Epithelial cell of prostate (primary cell): Measurements from ENCODE around the gene OXSM.

Source experiments
- DNase-seq: peaks from one replicate; pipeline ENCODE4 v3.0.0-alpha.2; 2011; ENCODE audit warnings: low read depth, low spot score
- H3K27ac ChIP-seq: fragments of 450-650 bp; 2 replicates; pipeline ENCODE4 v1.5.1; 2017; ENCODE audit warnings: mild to moderate bottlenecking

OXSM gene

DNA sequence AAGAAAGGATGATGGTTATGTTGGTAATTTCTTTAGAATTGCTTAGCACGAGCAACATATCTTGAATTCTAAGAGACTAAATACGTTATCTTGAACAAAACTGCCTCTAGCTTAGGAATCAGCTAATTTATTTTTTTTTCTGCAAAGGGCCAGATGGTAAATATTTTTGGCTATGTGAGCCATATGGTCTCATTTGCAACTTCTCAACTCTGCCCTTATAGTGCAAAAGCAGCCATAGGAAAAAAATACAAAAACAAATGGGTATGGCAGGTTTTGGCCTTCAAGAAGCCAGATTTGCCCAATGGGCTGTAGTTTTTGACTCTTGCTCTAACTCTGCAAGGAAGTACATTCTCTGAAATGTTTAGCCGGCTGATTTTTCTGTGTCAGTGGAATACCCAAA, 11.9 kb downstream of the OXSM start:
- no peak overlapping the region for H3K27ac ChIP-seq
- DNase-seq = no peak

DNA sequence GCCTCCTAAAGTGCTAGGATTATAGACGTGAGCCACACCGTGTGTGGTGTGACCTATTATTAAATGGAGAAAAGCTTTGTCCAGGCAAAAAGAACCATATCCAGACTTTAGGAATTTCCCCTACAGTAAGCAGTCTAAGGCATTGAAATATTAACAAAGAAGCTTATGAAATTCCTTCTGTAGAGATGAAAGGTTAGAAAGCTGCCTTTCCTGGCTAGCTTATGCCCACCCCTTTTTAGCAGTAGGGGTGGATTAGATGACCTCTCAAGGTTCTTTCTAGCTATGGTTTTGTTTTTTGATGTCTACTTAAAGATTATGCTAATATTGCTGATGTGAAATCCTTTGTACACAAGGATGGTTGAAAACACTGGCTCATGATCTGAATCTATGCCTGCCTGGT, 13.9 kb downstream of the OXSM start:
- H3K27ac ChIP-seq = no peak overlapping the region
- DNase-seq = no peak

DNA sequence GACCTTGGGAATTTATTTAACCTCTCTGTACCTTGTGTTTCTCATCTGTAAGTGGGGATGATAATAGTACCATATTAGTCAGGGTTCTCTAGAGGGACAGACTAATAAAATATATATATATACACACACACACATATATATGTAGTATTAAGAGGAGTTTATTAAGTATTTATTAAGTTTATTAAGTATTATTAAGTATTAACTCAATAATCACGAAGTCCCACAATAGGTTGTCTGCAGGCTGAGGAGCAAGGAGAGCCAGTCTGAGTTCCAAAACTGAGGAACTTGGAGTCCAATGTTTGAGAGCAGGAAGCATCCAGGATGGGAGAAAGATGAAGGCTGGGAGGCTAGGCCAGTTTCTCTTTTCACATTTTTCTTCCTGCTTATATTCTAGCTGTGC, 14.8 kb downstream of the OXSM start:
- no peak for DNase-seq
- H3K27ac ChIP-seq = no peak overlapping the region

DNA sequence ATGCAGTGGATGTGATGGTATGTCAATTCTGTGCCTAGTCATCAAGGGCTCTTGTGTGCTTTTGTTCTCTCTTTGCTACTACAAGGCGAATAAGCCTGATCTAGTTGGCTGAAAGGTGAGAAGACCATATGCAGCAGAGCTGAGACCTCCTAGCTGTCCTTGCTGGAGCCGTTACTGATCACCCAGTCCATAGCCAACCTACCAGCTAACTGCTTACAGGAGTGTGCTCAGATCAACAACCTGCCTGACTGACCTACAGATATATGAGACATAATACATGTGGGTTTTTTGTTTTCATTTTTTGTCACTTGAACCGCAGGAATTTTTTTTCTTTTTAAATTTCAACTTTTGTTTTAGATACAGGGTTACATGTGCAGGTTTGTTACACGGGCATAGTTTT, 22.8 kb downstream of the OXSM start:
- no peak overlapping the region for H3K27ac ChIP-seq
- no peak for DNase-seq

DNA sequence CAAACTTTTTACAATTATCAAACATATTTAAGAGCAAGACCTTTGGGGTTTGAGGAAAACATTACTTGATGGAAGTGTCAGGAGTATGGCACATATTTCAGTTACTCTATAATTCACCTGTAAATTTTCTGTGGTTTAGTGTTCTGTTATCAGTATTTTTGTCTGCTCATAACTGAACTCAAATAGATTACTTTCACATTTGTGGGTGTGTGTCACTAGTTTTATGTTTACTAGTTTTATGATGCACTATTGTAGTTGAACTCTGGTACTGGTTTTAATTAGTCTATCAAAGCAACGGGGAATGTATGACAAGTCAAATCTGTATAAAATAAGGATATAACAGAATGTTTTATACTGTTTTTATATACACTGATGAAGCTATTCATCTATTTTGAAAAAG, 27.2 kb downstream of the OXSM start:
- no peak overlapping the region for H3K27ac ChIP-seq
- no peak for DNase-seq

DNA sequence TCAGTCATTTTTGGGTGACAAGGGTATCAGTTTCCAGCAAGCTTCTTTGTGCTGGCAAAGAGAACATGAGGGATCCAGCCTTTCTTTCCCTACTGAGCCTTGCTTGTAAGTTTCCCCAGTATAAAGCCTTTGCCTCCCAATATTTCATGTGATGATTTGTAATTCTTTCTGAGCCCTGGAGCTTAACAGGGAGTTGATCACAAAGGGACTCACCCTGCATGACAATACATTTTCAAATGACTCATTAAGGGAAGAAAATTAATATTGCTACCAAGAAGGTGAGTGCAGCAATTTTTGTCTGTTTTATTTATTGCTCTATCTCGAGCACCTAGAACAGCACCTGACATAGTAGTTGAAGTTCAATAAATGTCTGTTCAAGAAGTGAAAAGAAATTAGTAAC, 27.7 kb downstream of the OXSM start:
- H3K27ac ChIP-seq = no peak overlapping the region
- DNase-seq = peak; percentile 6

DNA sequence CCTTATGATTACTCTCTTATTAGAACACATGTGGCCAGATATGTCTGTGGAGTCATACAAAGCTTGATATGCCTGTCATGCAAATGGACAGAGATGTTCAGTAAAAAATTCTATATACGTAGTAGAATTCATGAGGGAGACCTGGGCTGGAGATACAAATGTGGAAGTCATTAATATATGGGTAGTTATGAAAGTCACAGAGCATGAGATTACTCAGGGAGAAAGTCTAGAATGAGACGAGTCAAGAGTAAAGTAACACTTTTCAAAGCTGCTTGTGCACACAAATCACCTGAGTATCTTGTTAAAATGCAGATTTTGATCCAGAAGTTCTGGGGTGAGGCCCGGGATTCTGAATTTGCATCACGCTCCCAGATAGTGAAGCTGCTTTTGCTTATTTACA, 28.4 kb downstream of the OXSM start:
- no peak overlapping the region for H3K27ac ChIP-seq
- no peak for DNase-seq

DNA sequence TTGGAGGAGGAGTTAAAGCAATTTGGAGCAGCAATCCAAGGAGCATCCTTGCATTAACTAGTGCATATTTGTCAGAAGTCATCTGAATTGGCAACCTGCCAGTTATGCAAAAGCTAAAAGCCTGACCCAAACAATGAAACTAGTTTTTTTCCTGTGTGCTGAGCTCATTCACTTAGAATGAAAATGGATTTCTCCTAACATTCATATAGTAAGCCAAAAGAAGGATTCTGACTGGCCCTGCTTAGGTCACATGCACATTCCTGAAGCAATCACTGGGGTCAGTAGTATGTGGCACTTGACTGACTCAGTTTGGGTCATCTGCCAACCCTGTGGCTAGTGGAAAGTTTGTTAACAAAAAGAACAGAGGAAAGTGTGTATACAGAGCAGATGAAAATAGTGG, 30.5 kb downstream of the OXSM start:
- H3K27ac ChIP-seq = peak overlapping the region; percentile 53
- DNase-seq = peak; percentile 60

DNA sequence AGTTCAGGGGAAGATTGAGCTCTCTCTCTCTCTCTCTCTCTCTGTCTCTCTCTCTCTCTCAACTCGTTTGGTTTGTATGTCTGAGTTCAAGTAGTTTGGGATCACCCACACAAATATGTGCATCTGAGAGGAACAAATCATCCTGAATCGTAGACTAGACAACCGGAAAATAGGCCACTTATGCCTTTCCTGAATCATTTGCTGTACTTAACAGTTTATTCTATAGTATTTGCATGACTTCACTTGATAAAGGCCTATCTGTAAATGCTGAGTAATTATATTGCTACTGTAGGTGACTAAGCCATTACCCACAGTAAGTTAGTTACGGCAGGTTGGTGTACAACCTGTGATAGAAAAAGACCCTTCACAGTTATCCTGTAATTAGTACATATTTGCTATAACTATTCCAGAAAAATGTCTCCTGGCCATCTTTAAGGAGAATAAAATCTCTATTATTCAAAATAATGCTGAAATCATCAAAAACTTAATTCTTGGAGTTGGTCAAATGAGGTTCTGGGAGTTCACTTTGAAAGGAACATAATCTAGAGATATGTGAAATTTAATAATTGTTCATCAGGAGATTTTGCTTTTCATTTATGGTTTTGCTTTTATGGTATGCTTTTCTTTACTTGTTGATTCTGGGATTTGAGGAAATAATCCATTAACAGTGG, 31.1 kb downstream of the OXSM start:
- peak overlapping the region; percentile 53 for H3K27ac ChIP-seq
- DNase-seq = no peak

DNA sequence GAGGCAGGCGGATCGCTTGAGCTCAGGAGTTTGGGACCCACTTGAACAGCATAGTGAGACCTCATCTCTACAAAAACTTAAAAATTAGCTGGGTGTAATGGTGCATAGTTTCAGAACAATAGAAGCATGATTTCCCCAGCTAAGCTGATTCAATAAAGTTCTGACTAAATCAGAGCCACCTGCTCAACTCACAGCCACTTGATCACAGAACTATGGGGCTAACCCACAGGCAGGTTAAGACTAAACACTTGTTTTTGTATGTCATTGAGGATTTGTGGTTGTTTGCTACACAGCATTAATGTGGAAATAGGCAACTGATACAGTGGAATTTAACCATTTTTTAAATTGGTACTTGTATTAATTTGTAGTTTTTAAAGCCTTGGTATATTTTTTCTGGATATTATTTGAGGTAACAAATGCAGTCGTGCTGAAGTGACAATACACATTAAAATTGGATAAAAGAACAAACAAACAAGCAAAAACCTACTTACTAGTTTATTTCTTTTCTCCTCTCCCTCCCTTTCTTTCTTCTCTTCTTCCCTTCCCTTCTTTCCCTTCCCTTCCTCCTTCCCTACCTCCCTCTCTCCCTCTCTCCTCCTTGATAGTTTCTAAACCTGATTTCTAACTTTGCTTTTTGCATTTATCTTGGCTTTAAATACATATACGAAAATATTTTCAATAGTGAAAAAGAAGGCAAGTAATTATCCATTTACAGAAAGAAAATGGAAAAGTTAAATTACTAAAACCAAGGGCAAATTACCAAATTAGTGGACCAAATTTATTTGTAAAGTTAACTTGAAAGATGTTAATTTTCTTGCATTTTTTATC, 32.1 kb downstream of the OXSM start:
- no peak overlapping the region for H3K27ac ChIP-seq
- no peak for DNase-seq

DNA sequence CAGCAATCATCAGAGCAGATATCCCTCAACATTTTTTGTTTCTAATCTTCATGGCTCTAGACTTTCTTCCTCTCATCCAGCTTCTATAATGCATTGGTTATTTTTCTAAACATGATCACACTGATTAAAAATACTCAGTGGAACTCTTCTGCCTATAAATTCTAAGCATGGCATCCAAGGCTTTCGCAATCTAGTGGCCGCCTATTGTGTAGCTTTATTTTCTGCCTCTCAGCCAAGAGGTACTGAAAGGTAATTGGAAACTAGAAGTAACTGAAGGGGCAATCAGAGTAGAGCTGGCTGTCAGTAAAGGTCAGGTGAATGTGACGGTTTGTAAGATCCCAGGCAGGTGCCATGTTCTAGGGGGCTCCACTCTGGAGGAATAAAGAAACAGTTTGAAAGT, 33.4 kb downstream of the OXSM start:
- DNase-seq = no peak

DNA sequence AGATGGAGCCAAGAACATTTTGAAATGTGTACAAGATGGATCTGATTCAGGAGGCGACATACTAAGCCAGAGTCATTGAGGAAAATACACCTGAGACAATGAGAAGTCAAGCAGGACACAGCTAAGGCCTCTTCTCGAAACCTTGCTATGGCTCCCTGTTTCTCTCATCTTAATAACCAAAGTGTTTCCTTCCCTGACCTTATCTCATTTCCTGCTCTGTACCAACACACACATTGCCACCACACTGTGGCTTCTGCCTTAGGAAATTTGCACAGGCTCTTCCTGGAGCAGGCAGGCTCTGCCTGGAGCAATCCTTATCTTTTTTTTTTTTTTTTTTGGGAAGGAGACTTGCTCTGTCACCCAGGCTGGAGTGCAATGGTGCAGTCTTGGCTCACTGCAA, 36.6 kb downstream of the OXSM start:
- DNase-seq = no peak
- H3K27ac ChIP-seq = no peak overlapping the region

More for the DNA sequence above, 33.4 kb downstream of the OXSM start:
- H3K27ac ChIP-seq = no peak overlapping the region

DNA sequence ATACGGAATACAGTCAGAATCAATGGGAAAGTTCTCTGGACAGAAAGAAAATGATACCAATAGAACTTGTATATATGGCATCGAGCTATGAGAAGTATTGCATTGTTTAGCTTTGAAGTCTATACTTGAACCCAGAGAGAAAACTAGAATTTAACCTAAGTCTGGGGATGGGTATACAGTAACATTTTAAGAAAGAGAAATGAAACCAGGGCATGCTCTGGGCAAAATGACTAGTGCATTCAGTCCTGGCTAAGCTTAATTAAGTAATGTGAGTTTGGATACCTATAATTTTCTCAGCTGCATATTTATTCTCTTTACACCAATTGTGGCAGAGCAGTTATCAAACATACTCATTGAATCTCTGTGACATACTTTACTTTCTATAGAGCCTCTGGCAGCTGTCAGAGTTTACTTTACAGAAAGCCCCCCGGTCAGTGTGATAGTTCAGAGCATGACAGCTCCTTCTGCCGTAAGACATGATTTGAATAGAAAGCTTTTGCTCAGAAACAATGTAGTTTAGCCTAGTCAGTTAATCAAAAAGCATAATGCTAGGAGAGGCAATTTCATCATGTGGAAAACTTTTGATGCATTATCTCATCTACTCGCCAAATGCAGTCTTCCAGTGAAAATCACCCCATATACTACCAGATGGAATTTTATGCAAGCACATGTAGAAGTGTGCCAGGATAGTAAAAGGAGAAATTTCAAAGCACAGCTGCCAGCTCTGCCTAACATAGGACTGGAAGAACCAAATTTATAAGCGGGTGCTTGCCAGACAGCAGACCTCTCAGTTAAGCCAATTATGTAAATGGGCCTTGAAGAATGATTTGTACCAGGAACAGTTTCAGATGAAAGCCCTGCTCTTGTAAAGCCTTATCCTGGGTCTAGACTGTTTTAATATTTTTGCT, 40.7 kb downstream of the OXSM start:
- DNase-seq = no peak
- H3K27ac ChIP-seq = no peak overlapping the region

DNA sequence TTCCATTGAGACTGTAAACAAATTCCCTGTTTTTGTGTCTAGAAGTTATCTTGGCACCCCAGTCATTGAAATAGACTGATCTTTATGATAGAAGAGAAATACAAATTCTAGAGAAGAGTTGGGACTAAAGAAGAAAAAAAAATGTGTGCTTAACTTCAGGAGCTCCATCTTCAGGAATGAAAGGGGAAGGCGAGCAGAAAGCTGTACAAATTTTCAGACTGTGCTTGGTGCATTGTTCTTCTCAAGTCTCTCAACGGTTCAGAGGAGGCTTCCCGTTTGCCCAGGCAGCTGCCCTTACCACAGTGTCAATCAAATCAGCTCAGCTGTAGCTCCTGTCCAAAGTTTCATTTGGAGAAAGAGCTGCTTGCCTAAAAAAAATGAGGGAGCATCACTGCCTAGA, 41.7 kb downstream of the OXSM start:
- DNase-seq = no peak
- H3K27ac ChIP-seq = no peak overlapping the region

DNA sequence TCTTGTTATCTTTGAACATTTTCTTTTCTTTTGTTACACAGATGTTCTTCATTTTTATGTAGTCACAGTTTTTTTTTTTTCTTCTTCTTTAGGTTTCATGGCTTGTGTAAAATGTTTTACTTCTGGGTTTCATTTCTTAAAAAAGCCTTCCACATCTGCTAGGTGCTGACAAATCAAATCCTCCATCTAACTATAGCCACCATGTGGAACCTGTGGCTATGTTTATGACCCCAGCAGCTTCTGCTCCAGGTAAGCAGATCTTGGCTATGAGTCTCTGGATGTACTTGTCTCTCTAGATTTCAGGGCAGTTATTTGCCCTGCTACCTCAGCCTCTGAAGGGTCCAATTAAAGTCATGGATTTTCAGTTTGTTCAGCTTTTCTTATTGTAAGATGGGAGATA, 44.5 kb downstream of the OXSM start:
- DNase-seq = no peak
- H3K27ac ChIP-seq = no peak overlapping the region

DNA sequence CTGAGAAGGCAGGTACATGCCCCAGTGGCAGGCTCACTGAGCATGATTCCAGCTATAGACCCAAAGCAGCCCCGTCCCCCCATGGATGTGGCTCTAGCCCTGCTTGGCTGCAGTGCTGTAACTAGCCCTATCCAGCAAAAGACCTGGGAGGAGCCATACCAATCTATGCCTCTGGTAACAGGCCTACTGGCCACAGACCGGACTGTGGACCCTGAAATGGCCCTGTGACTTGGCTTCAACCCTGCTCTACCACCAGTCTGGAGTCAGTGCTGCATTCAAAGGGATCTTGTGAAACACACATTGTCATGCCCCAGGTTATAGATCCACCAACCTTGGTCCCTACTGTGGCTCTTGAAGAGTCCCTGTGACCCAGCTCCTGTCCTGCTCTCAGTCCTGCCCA, 46.7 kb downstream of the OXSM start:
- H3K27ac ChIP-seq = no peak overlapping the region

DNA sequence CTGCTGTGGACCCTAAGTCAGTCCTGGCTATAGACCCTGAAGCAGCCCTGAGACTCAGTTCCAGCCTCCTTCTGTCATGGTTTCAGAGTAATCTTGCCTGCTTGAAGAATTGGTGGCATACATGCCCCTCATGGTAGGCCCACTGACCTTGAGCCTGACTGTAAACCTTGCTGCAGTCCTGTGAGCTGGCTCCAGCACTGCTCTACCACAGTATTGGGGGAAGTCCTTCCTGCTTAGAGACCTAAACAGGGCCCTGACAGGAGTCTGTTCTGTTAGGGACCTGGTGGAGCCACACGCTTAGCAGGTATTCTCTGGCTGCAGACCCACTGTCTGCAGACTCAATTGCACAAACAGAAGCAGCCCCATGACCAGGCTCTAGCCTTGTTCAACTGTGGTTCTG, 47.1 kb downstream of the OXSM start:
- DNase-seq = no peak
- no peak overlapping the region for H3K27ac ChIP-seq

More for the DNA sequence above, 46.7 kb downstream of the OXSM start:
- no peak for DNase-seq

DNA sequence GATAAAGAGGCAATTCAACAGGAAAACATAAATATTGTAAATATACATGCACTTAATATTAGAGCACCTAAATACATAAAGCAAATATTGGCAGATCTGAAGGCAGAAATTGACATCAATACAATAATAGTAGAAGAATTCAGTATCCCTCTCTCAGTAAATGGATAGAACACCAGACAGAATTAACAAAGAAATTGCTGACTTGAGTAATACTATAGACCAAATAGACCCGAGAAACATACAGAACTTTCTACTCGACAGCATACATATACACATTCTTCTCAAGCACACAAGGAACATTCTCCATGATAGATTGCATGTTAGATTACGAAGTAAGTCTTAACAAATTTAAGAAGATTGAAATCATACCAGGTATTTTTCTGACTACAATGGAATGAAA, 50.2 kb downstream of the OXSM start:
- no peak for DNase-seq
- no peak overlapping the region for H3K27ac ChIP-seq

DNA sequence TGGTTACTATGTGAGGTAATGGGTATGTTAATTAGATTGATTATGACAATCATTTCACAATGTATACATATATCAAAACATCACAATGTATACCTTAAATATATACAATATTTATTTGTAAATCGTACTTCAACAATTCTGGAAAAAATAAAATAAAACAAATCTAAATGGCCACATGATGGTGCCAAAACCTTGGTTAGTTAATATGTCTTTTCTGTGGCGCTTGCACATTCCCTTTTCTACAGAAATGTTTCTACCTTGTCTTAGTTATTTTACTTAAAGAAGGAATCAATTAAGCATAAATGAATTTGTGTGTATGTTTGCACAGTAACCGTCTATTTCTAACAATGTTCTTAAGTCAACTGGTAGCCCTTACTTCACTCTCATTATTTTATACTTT, 53.4 kb downstream of the OXSM start:
- H3K27ac ChIP-seq = no peak overlapping the region
- DNase-seq = no peak
